ENCODE results near the gene ACSS3. TPM values are rescaled to one million over a fixed set of nuclear protein-coding genes. Genes with fewer than 3 reads are reported as not detected.

Gene ACSS3
- polyA plus RNA-seq, 1 of the 3 experiments (the other 2 are of a cell fraction) = 0.02 TPM

- no peaks in the 10 kb centered on the region for H3K79me2 ChIP-seq (ENCODE audit: insufficient read depth)
- no peaks in the 10 kb centered on the region for H3K9me3 ChIP-seq
- POLR2A ChIA-PET = no interaction called here
- no peak overlapping the region for H3K9ac ChIP-seq
- 9% methylated on average over 4 of the region's 4 CpGs for WGBS (ENCODE audit: low lambda C conversion rate)
- H3K27ac ChIP-seq (ENCODE audit: low read depth in 2 of 2, low read length in 1 of 2) = no peak overlapping the region
- CTCF ChIA-PET = no interaction called here
- H3K4me1 ChIP-seq (ENCODE audit: control insufficient read depth in 1 of 2, insufficient read depth in 2 of 2, low read depth in 1 of 2, low read length in 1 of 2) = no peaks in the 10 kb centered on the region
- H3K4me2 ChIP-seq = no peak overlapping the region
- H3K36me3 ChIP-seq (replicated peaks in 1 of 2; ENCODE audit: control insufficient read depth in 1 of 2, insufficient read depth in 2 of 2, low read length in 1 of 2) = no peaks in the 10 kb centered on the region
- H2AFZ ChIP-seq (ENCODE audit: low read depth) = no peak overlapping the region
- H3F3A ChIP-seq (replicated peaks; ENCODE audit: insufficient read depth) = no peaks in the 10 kb centered on the region
- DNase-seq = no peak
- peaks cover 2% of the 10 kb centered on the region; the same call in 1 of the 2 replicates for H3K9me2 ChIP-seq
- H3K27me3 ChIP-seq (ENCODE audit: insufficient read depth) = no peaks in the 10 kb centered on the region
- no peaks in the 10 kb centered on the region for H4K20me1 ChIP-seq (ENCODE audit: insufficient read depth)
- no peak for TF ChIP-seq RXRA (IDR thresholded peaks at IDR 0.05; ENCODE audit: borderline replicate concordance, low read depth)
- no peak for TF ChIP-seq TEAD4 (IDR thresholded peaks at IDR 0.05; ENCODE audit: borderline replicate concordance, insufficient read depth)
- no peak for TF ChIP-seq ELF1 (IDR thresholded peaks at IDR 0.05)
- TF ChIP-seq NRF1 (IDR thresholded peaks at IDR 0.05; ENCODE audit: low read depth, low read length) = no peak
- TF ChIP-seq JUND (IDR thresholded peaks at IDR 0.05) = no peak
- no peak for TF ChIP-seq EZH2phosphoT487 (IDR thresholded peaks at IDR 0.05; ENCODE audit: borderline replicate concordance, low read depth)
- no peak for TF ChIP-seq FOSL2 (IDR thresholded peaks at IDR 0.05; ENCODE audit: borderline replicate concordance, low read depth)
- TF ChIP-seq RAD21 (IDR thresholded peaks at IDR 0.05; ENCODE audit: low read length) = no peak
- no peak for TF ChIP-seq USF1 (IDR thresholded peaks at IDR 0.05; ENCODE audit: borderline replicate concordance, low read depth)
- TF ChIP-seq PBX3 (IDR thresholded peaks at IDR 0.05) = no peak
- no peak for TF ChIP-seq MAX (IDR thresholded peaks at IDR 0.05; ENCODE audit: low read depth)
- TF ChIP-seq CTCF (IDR thresholded peaks at IDR 0.05) = no peak
- no peak overlapping the region for H3K4me3 ChIP-seq (ENCODE audit: low read depth in 2 of 2, low read length in 1 of 2)
These were observed 69.5 kb downstream of the ACSS3 start for GRCh38 chr12:81147292-81147919.

- Histone ChIP-seq H3F3A (replicated peaks; ENCODE audit: insufficient read depth) (no peaks in the 10 kb centered on the region), H3K4me3 (ENCODE audit: low read depth in 2 of 2, low read length in 1 of 2) (no peak overlapping the region), H3K9me2 (peaks cover 2% of the 10 kb centered on the region; the same call in 1 of the 2 replicates), H3K36me3 (replicated peaks in 1 of 2; ENCODE audit: control insufficient read depth in 1 of 2, insufficient read depth in 2 of 2, low read length in 1 of 2) (no peaks in the 10 kb centered on the region), H3K4me2 (no peak overlapping the region), H3K79me2 (ENCODE audit: insufficient read depth) (no peaks in the 10 kb centered on the region), H3K27ac (ENCODE audit: low read depth in 2 of 2, low read length in 1 of 2) (no peak overlapping the region), H2AFZ (ENCODE audit: low read depth) (no peak overlapping the region), H3K4me1 (ENCODE audit: control insufficient read depth in 1 of 2, insufficient read depth in 2 of 2, low read depth in 1 of 2, low read length in 1 of 2) (no peaks in the 10 kb centered on the region), H3K27me3 (ENCODE audit: insufficient read depth) (no peaks in the 10 kb centered on the region), H3K9ac (no peak overlapping the region), H4K20me1 (ENCODE audit: insufficient read depth) (no peaks in the 10 kb centered on the region), H3K9me3 (no peaks in the 10 kb centered on the region)
- CTCF ChIA-PET = no interaction called here
- POLR2A ChIA-PET = no interaction called here
- no peak for DNase-seq
- TF ChIP-seq RCOR1 (IDR thresholded peaks at IDR 0.05; ENCODE audit: low read length) = no peak
- WGBS (ENCODE audit: low lambda C conversion rate) = 10% methylated on average over 4 of the region's 4 CpGs
These were observed 72.5 kb downstream of the ACSS3 start for GRCh38 chr12:81150382-81150781.
